GM12878 (cell line): ENCODE results near the gene CD82. TPM values are rescaled to one million over a fixed set of nuclear protein-coding genes. Genes with fewer than 3 reads are reported as not detected.

Experiments
- ATAC-seq: fragments of 200-7000 bp; cut with Tn5 transposase; 3 replicates; pipeline ENCODE4 v1.9.1; 2020; ENCODE audit warnings: mild to moderate bottlenecking, moderate library complexity
- BruUV-seq: library from RNA; stranded (reverse); fragments of 400-500 nt; replicated peaks from 2 replicates; lab custom pipeline; 2021; lab: Mats Ljungman, UMichigan
- CTCF ChIA-PET: fragments of 300-600 bp; sonication (Branson Sonifier 250); formaldehyde crosslinking; extraction: SDS; loops from one replicate; lab custom pipeline; 2021; ENCODE audit warnings: inconsistent platforms; lab: Yijun Ruan, JAX
- POLR2A ChIA-PET: fragments of 350-600 bp; formaldehyde crosslinking; extraction: SDS; loops from one replicate; lab custom pipeline; 2021; ENCODE audit warnings: inconsistent platforms; lab: Charles Lee
- RAD21 ChIA-PET: fragments of 300-600 bp; sonication (Branson Sonifier 250); formaldehyde crosslinking; loops from one replicate; lab custom pipeline; 2023; ENCODE audit warnings: antibody characterized with exemption; ENCODE audit not compliant: unreplicated experiment; lab: Charles Lee
- SMC1A ChIA-PET: fragments of 300-600 bp; sonication (Branson Sonifier 250); formaldehyde crosslinking; loops from one replicate; lab custom pipeline; 2023; ENCODE audit not compliant: unreplicated experiment, uncharacterized antibody; lab: Charles Lee
- DNase-seq: peaks from one replicate; pipeline ENCODE4 v3.0.0-alpha.2; 2011; ENCODE audit warnings: low read depth, low spot score
- FAIRE-seq: peaks from 3 replicates; lab custom pipeline; 2011; peaks lifted over from hg19 to GRCh38; lab: Jason Lieb, UNC
- H2AFZ ChIP-seq: 2 replicates; pipeline ENCODE4 v1.6.0; 2011; ENCODE audit warnings: low read depth, low read length, control low read depth; ENCODE audit not compliant: control insufficient read depth
- H3K27ac ChIP-seq: 2 replicates; pipeline ENCODE4 v1.5.1; 2011; ENCODE audit warnings: control low read depth; ENCODE audit not compliant: control insufficient read depth, insufficient read depth
- H3K27me3 ChIP-seq, 2 experiments: replicated peaks in 1 of 2; 2 replicates each; pipeline versions ENCODE4 v1.6.0 to v1.6.1; 2011; ENCODE audit warnings: low read length in 1 of 2; ENCODE audit not compliant: control insufficient read depth in 2 of 2, insufficient read depth in 2 of 2
- H3K36me3 ChIP-seq, 2 experiments: 2 replicates each; pipeline ENCODE4 v1.5.1; 2011; ENCODE audit warnings: low read length in 1 of 2; ENCODE audit not compliant: control insufficient read depth in 2 of 2, insufficient read depth in 2 of 2
- H3K4me1 ChIP-seq: 2 replicates; pipeline ENCODE4 v1.6.1; 2011; ENCODE audit warnings: mild to moderate bottlenecking, low read length, moderate library complexity, mixed read lengths; ENCODE audit not compliant: control insufficient read depth, insufficient read depth
- H3K4me2 ChIP-seq: 2 replicates; pipeline ENCODE4 v1.6.0; 2011; ENCODE audit warnings: control low read depth; ENCODE audit not compliant: control insufficient read depth, insufficient read depth
- H3K4me3 ChIP-seq: fragments of 200-600 bp; sonication (generic); 2 replicates; pipeline ENCODE4 v1.5.1; 2016
- H3K79me2 ChIP-seq: 2 replicates; pipeline ENCODE4 v1.6.0; 2011; ENCODE audit warnings: low read length; ENCODE audit not compliant: control insufficient read depth, insufficient read depth
- H3K9ac ChIP-seq: 2 replicates; pipeline ENCODE4 v1.8.0; 2011; ENCODE audit warnings: low read length, control low read depth, mixed read lengths; ENCODE audit not compliant: control insufficient read depth, insufficient read depth
- H3K9me3 ChIP-seq: replicated peaks from 3 replicates; pipeline ENCODE4 v1.5.1; 2011; ENCODE audit warnings: mild to moderate bottlenecking, low read length; ENCODE audit not compliant: control insufficient read depth, insufficient read depth
- H4K20me1 ChIP-seq: 2 replicates; pipeline ENCODE4 v1.6.0; 2011; ENCODE audit not compliant: control insufficient read depth, insufficient read depth
- BMI1 ChIP-seq: fragments of 450-650 bp; IDR thresholded peaks from 2 replicates; pipeline ENCODE4 v1.6.1; 2016; ENCODE audit warnings: mild to moderate bottlenecking, moderate library complexity, borderline replicate concordance
- MTA2 ChIP-seq: fragments of 450-650 bp; IDR thresholded peaks from 2 replicates; pipeline ENCODE4 v1.6.1; 2016; ENCODE audit warnings: low read depth, mild to moderate bottlenecking, moderate library complexity
- RELA ChIP-seq: fragments of 450-650 bp; IDR thresholded peaks from 2 replicates; pipeline ENCODE4 v1.8.0; 2014; ENCODE audit warnings: borderline replicate concordance; ENCODE audit not compliant: partially characterized antibody
- WGBS: methylation state at CpG from one replicate; pipeline ENCODE4 v1.1.6; 2016; ENCODE audit warnings: low lambda C conversion rate; ENCODE audit not compliant: insufficient replicate concordance, insufficient coverage; ENCODE audit errors: missing lambda C conversion rate; 5-methylcytosine and 5-hydroxymethylcytosine counted together
- in situ Hi-C: fragments of 300-500 bp; cut with MboI; formaldehyde crosslinking; loops from 9 replicates; pipeline ENCODE4 v1.14.3; 2018; ENCODE audit warnings: mixed read lengths
- intact Hi-C: fragments of 100-400 bp; cut with micrococcal nuclease; formaldehyde crosslinking; loops from one replicate; pipeline ENCODE4 v1.14.2; 2022; ENCODE audit not compliant: unreplicated experiment
- polyA plus RNA-seq, 11 experiments: library from polyadenylated mRNA; depleted of rRNA in 4 of 11; unstranded in 6 of 11; stranded (reverse) in 5 of 11; fragments of >200 nt; fragmentation: Nextera tagmentation in 4 of 11; fragmentation: Illumina TruSeq in 1 of 11; extraction: Ambion mirVana in 4 of 11; extraction: Trizol in 1 of 11; gene quantifications; 1 replicate in 1 of 11; 2 replicates in 10 of 11; pipeline versions ENCODE4 v1.2.1 to v1.2.3, GENCODE V29; 2011 to 2016; ENCODE audit warnings: inconsistent platforms in 2 of 11, missing spikeins in 2 of 11, low read depth in 1 of 11
- total RNA-seq, 4 experiments: library from RNA; depleted of rRNA in 3 of 4; stranded (reverse); fragments of >200 nt in 3 of 4; fragmentation: Illumina TruSeq in 1 of 4; extraction: Trizol in 1 of 4; gene quantifications; 2 replicates each; pipeline versions ENCODE4 v1.2.1 to v1.2.3, GENCODE V29; 2013 to 2021
- TF ChIP-seq, protein P1 (sequence below): IDR thresholded peaks from 2 replicates; pipeline ENCODE4 v1.6.1; 2012; ENCODE audit warnings: low read depth, low read length, improper control_type of control experiment

CD82 gene
- total and polyA plus RNA-seq, 10 of the 15 experiments (the other 5 are each of a cell fraction or from before 2014, with no cell fraction given) = 5.2 to 180 (median 84.7) TPM

DNA sequence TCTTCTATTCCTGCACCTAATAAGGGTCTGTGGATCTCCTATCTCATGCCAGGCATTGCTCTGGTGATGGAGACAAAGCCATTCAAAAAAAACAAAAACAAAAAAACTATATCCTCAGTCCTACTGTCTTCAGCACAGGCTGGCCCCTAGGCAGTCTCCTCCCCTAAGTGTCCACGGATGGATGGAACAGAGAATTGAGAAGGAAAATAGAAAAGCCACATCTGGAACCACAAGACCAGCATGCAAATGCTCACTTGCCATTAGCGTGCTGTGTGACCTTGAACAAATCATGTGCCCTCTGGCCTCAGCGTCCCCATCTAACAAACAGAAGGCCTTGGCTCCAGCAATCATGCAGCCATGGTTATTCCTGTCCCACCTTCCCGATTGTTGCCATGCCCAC, 32.7 kb upstream of the CD82 start:
- no peaks in the 10 kb centered on the region for H3K36me3 ChIP-seq
- H3K27ac ChIP-seq = no peak overlapping the region
- H3K9me3 ChIP-seq = no peaks in the 10 kb centered on the region
- no peaks in the 10 kb centered on the region; the same call in 1 of the 2 replicates for H4K20me1 ChIP-seq
- H3K4me1 ChIP-seq = peaks cover 4% of the 10 kb centered on the region; the same call in 1 of the 2 replicates
- FAIRE-seq (no peak), DNase-seq (no peak), ATAC-seq (peak; percentile 34; the same call in 2 of the 3 replicates)
- H3K9ac ChIP-seq = no peak overlapping the region
- H3K27me3 ChIP-seq = peaks cover 0 to 4% of the 10 kb centered on the region in 2 experiments; a peak in 2 of 4 replicates
- TF ChIP-seq RELA = no peak
- TF ChIP-seq MTA2 = no peak
- no peak for TF ChIP-seq BMI1
- TF ChIP-seq, protein P1, sequence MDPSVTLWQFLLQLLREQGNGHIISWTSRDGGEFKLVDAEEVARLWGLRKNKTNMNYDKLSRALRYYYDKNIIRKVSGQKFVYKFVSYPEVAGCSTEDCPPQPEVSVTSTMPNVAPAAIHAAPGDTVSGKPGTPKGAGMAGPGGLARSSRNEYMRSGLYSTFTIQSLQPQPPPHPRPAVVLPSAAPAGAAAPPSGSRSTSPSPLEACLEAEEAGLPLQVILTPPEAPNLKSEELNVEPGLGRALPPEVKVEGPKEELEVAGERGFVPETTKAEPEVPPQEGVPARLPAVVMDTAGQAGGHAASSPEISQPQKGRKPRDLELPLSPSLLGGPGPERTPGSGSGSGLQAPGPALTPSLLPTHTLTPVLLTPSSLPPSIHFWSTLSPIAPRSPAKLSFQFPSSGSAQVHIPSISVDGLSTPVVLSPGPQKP = no peak
- ChIA-PET POLR2A (no interaction called here), CTCF (interaction anchor here (2.0 kb wide), 1 partner anchor 9 kb away, joined by 5 read pairs; no protein-coding TSS in a partner anchor), RAD21 (interaction anchor here (0.7 kb wide), 1 partner anchor 9 kb away, joined by 3 read pairs; no protein-coding TSS in a partner anchor), SMC1A (no interaction called here)
- WGBS = 10% methylated on average over 4 of the region's 4 CpGs
- in situ Hi-C loops (no loop called here), intact Hi-C loops (no loop called here)
- no TSS peak for BruUV-seq
- H2AFZ ChIP-seq = no peak overlapping the region
- no peak overlapping the region; the same call in 1 of the 2 replicates for H3K4me2 ChIP-seq
- H3K4me3 ChIP-seq = no peak overlapping the region
- no peaks in the 10 kb centered on the region for H3K79me2 ChIP-seq
